Activated CD8-positive, alpha-beta memory T cell treated with anti-CD3 and anti-CD28 coated beads for 36 hours (primary cell): Measurements from ENCODE around the gene MRPL38. TPM values are rescaled to one million over a fixed set of nuclear protein-coding genes. Genes with fewer than 3 reads are reported as not detected.

ENCODE experiments used
- CTCF ChIA-PET: fragments of 350-600 bp; sonication (Branson Sonifier 250); formaldehyde crosslinking; loops from one replicate; lab custom pipeline; 2021; ENCODE audit warnings: antibody characterized with exemption; lab: Charles Lee
- POLR2A ChIA-PET: fragments of 350-600 bp; sonication (Branson Sonifier 250); formaldehyde crosslinking; loops from one replicate; lab custom pipeline; 2021; ENCODE audit warnings: antibody characterized with exemption; lab: Charles Lee
- total RNA-seq, 2 experiments: library from RNA; stranded (reverse); gene quantifications; one replicate each; pipeline ENCODE4 v1.2.3, GENCODE V29; 2021

Gene MRPL38
- total RNA-seq, 2 experiments from 2014 or later = 162 to 166 TPM

DNA sequence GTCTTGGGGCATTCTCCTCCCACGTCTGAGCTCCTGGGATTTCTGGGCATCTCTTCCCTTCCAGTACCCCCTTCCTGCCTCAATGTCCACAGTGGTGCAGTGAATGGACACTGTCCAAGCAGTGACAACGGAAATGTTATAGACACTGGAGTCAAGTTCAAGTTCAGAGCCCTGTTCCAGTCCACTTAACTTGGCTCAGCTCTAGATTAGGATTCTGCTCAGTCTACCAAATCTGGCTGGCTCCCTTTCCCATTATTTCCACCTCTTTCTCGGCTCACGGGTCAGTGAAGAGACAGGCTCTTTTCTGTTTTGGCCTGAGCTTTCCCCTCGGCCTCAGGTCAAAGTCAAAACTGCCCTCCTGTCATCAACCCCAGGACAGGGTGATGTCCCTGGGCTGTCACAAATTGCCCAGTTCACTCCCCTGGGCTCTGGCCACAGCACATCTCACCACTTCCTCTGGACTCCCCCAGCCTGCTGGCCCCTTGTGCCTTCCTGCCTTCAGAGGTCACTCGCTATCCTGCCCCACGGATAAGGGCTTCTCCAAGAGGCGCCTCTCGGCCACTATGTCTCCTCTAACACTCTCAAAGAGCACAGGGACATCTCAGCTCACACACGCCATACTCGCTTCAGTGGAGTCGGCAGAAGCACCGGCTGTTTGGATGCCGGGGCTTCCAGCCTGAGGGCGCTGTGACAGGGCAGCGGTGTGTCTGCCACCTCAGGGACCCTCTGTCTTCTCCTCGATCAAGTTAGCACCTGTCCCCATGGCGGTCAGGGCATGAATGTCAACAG is 17.7 kb upstream of the MRPL38 start:
- ChIA-PET POLR2A (no interaction called here), CTCF (interaction anchor here (0.8 kb wide), 1 partner anchor 92 kb away, joined by 3 read pairs; no protein-coding TSS in a partner anchor)

DNA sequence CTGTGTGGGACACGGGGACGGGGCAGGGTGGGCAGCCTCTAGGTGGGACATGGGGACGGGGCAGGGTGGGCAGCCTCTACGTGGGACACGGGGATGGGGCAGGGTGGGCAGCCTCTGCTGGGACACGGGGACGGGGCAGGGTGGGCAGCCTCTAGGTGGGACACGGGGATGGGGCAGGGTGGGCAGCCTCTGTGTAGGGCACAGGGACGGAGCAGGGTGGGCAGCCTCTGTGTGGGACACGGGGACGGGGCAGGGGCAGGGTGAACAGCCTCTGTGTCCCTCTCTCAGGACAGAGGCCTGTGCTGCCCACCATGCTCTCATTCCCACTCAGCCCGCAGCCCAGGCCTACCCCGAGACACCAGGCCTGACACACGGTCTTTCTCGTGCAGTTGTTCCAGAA is 16.9 kb upstream of the MRPL38 start:
- POLR2A ChIA-PET = no interaction called here

GRCh38 chr17:75920045-75920560 is 15.4 kb upstream of the MRPL38 start:
- POLR2A ChIA-PET = interaction anchor here (0.7 kb wide), 1 partner anchor 573 kb away, joined by 3 read pairs; no protein-coding TSS in a partner anchor
- CTCF ChIA-PET = interaction anchor here (0.6 to 1.6 kb wide), 2 partner anchors 14 to 245 kb away, joined by 4 read pairs; no protein-coding TSS in a partner anchor

More for the DNA sequence above, 16.9 kb upstream of the MRPL38 start:
- CTCF ChIA-PET = interaction anchor here (1.6 kb wide), 1 partner anchor 16 kb away, joined by 4 read pairs; no protein-coding TSS in a partner anchor

DNA sequence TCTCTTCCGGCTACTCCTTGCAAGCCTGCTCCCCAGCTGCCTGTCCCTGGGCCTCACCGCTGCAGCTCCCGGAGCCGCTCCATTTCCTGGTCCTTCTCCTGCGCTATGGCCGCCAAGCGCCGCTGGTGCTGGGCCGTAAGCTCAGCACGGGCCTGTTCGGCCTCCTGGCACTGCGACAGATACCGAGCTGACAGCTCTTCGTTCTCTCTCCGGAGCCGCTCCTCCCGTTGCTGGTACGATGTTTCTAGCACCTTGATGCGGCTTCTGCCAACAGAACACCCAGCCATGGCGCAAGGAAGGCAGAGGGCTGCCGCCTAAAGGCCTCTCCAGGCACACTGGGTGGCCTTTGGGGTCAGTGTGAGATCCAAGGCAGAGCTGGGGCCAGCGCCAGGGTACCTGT is 14.9 kb upstream of the MRPL38 start:
- ChIA-PET POLR2A (no interaction called here), CTCF (interaction anchor here (0.6 to 1.6 kb wide), 2 partner anchors 14 to 245 kb away, joined by 4 read pairs; no protein-coding TSS in a partner anchor)

DNA sequence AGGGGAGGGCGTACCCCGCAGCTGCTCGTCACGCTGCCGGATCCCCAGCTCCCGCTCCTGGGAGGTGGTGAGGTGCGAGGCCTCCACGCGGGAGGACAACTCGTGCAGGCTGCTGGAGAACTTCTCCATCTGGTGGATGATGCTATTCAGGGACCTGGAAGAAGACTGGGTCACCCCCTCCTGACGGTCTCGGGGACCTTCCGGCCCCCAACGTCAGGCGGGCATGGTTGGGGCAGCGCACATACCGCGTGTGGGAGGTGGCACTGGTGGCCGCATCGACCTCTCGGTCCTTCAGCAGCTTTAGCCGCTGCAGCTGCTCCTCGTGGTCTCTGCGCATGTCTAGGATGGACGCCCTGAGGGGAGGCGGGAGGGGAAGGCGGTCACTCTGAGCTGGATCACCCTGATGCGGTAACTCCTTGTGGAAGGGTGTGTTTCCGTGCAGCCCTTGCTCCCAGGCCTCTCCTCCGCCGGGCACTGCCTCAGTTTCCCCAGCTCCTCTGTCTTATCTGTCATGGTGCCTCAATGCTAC is 13.3 kb upstream of the MRPL38 start:
- CTCF ChIA-PET = interaction anchor here (0.9 to 1.1 kb wide), 2 partner anchors 13 to 43 kb away, joined by 3 read pairs; no protein-coding TSS in a partner anchor
- POLR2A ChIA-PET = interaction anchor here (0.6 kb wide), 1 partner anchor 62 kb away, joined by 3 read pairs; no protein-coding TSS in a partner anchor

- POLR2A ChIA-PET = interaction anchor here (0.6 kb wide), 2 partner anchors 63 to 86 kb away, joined by 3 to 5 read pairs; no protein-coding TSS in a partner anchor
- CTCF ChIA-PET = interaction anchor here (2.6 kb wide), 1 partner anchor 12 kb away, joined by 6 read pairs; the partner anchor contains the start of gene MRPL38
These were observed 12.6 kb upstream of the MRPL38 start for GRCh38 chr17:75917141-75917916.

GRCh38 chr17:75915268-75915667 is 10.6 kb upstream of the MRPL38 start:
- CTCF ChIA-PET = interaction anchor here (0.6 to 2.6 kb wide), 4 partner anchors 10 to 98 kb away, joined by 3 to 6 read pairs (median 4); partner anchors contain the start of genes CDK3 and MRPL38
- POLR2A ChIA-PET = interaction anchor here (0.6 kb wide), 1 partner anchor 10 kb away, joined by 3 read pairs; no protein-coding TSS in a partner anchor

- CTCF ChIA-PET = interaction anchor here (2.1 to 2.6 kb wide), 2 partner anchors 10 to 99 kb away, joined by 5 to 6 read pairs; partner anchors contain the start of gene MRPL38
- POLR2A ChIA-PET = no interaction called here
These were observed 10.1 kb upstream of the MRPL38 start for GRCh38 chr17:75914643-75915267.

GRCh38 chr17:75913537-75914210 is 9.0 kb upstream of the MRPL38 start:
- POLR2A ChIA-PET = interaction anchor here (0.7 kb wide), 1 partner anchor 54 kb away, joined by 7 read pairs; no protein-coding TSS in a partner anchor

GRCh38 chr17:75910699-75911098 is 6.0 kb upstream of the MRPL38 start:
- ChIA-PET POLR2A (no interaction called here), CTCF (interaction anchor here (1.0 to 1.2 kb wide), 3 partner anchors 38 to 162 kb away, joined by 3 read pairs; no protein-coding TSS in a partner anchor)

More at GRCh38 chr17:75913537-75914210, 9.0 kb upstream of the MRPL38 start:
- CTCF ChIA-PET = no interaction called here

DNA sequence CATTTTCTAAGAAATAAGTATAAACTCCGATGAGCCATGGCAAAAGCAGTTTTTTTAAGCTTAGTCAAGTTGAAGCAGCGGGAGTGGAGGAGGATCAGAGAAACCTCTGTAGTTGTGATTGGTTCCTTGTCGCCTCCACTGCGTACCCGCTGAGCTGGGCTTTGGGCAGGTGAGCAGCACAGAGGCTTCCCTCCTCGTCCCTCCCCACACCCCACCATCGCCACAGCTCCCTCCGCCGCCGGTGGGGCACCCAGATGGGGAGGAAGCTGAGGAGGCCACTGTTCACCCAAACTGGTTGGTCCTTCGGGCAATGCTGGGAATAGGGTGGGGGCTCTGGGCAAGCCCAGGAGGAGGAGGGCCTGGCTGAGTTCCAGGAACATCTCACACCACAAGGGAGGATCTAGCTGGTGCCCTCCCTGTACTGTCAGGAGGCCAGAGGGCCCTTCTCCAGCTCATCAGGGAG is 5.2 kb upstream of the MRPL38 start:
- ChIA-PET CTCF (interaction anchor here (0.9 to 1.5 kb wide), 6 partner anchors 61 to 162 kb away, joined by 3 to 4 read pairs (median 3); partner anchors contain the start of gene CDK3), POLR2A (no interaction called here)

GRCh38 chr17:75909051-75909811 is 4.5 kb upstream of the MRPL38 start:
- CTCF ChIA-PET = interaction anchor here (0.9 to 1.5 kb wide), 4 partner anchors 60 to 105 kb away, joined by 3 to 4 read pairs (median 3); partner anchors contain the start of gene CDK3
- POLR2A ChIA-PET = no interaction called here

- ChIA-PET POLR2A (no interaction called here), CTCF (interaction anchor here (5.4 kb wide), 1 partner anchor 95 kb away, joined by 59 read pairs; the partner anchor contains the start of gene CDK3)
These were observed 3.5 kb upstream of the MRPL38 start for GRCh38 chr17:75908201-75908600.

DNA sequence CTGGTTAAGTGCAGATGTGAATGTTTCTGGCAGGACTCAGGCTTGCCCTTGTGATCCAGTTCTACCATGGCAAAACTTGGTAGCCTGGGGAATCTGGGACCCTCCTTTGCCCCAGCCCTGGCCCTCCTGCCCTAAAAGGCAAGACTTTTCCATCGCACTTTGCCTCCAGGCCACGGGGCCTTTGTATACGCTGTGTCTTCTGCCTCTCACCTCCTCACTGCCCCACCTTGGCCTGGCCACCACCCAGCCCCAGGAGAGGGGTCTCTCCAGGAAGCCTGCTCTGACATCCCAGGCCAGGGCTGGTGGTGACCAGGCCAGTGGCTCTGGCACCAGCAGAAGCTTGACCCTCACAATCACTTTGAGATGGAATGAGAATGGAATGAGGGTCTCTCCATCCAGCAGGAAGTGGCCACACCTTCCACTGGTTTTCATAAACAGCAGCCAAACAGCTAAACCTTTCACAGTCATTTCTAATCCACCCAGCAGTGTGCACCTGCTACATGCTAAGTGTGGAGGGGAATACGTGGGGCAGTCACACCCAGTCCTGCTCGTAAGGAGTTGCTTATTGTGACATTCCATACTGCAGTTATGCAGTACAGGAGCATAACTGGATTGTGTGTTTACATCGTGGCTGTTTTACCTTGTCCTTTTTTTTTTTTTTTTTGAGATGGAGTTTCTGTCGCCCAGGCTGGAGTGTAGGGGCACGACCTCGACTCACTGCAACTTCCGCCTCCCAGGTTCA is 1.6 kb upstream of the MRPL38 start:
- ChIA-PET POLR2A (interaction anchor here (0.8 kb wide), 1 partner anchor 9 kb away, joined by 3 read pairs; the partner anchor contains the start of gene TRIM65), CTCF (interaction anchor here (0.6 to 5.4 kb wide), 10 partner anchors 10 to 215 kb away, joined by 3 to 59 read pairs (median 6); partner anchors contain the start of genes CDK3 and TRIM65)

GRCh38 chr17:75902406-75902805 is 2.3 kb downstream of the MRPL38 start:
- ChIA-PET POLR2A (no interaction called here), CTCF (interaction anchor here (1.0 to 1.2 kb wide), 2 partner anchors 23 to 47 kb away, joined by 3 read pairs; partner anchors contain the start of gene WBP2)
